Measurements from ENCODE around the gene ANKH.
A peak's percentile ranks its signal among the peaks of the same experiment; 100 is the strongest.

ANKH gene

DNA sequence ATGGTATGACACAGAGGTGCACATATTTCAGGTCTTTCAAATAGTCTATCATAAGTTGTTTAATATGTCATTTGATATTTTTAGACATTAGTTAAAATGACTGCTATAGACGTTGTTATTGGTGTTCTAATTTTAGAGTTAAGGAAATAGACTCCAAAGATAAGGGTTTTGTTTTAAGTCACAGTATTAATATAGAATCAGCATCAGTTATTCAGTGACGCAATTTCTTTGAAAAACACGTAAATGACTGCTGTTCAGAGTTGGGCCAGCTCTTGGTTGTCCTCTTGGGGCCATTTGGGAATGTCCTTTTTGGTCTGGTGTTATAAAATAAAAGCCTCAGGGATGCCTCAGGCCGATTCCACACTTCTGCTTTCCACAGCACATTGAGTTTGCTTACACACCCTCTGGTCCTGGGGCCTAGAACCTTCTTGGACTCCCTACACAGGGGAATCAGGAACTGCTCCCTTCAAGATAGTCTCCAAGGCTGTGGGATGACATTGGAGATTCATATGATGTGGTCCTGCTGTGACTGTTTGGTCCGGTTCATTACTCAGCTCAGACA lies 192.7 kb downstream of the ANKH start:
- no peak for DNase-seq

DNA sequence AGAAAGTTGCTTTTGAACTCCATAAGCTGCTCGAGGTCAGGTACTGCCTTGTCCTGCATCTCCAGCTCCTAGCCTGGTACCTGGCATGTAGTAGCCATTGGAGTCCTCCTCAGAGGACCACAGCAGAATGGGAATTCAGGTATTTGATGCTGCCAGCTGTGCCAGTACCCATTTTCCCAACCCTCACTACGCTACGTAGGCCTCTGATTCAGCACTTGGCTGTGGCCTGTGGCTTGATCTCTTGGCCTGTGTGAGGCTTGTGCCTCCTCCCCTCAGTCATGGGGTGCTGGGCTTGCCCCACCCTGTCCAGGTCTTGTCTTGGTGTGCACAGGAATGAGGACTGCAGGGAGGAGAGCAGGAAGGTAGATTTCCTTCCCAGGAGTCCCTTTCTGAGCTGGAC lies 195.3 kb downstream of the ANKH start:
- DNase-seq = peak; percentile 40

DNA sequence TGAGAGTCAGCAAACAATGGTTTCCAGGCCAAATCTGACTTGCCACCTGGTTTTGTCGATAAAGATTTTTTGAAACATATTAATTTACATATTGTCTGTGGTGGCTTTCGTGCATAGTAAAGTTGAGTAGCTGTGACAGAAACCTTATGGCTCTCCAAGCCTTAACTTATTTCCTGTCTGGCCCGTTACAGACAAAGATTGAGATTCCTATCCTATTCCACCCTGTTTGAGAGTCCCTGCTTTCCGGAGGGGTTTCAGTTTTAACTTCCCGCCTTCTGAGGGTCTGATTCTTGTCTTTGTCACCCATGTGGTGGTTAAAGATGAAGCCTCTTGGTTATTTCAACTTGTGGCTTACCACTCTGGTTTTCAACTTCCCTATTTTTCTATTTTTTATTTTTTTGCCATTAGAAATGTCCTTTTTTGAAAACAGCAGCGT lies 195.7 kb downstream of the ANKH start:
- no peak for DNase-seq

DNA sequence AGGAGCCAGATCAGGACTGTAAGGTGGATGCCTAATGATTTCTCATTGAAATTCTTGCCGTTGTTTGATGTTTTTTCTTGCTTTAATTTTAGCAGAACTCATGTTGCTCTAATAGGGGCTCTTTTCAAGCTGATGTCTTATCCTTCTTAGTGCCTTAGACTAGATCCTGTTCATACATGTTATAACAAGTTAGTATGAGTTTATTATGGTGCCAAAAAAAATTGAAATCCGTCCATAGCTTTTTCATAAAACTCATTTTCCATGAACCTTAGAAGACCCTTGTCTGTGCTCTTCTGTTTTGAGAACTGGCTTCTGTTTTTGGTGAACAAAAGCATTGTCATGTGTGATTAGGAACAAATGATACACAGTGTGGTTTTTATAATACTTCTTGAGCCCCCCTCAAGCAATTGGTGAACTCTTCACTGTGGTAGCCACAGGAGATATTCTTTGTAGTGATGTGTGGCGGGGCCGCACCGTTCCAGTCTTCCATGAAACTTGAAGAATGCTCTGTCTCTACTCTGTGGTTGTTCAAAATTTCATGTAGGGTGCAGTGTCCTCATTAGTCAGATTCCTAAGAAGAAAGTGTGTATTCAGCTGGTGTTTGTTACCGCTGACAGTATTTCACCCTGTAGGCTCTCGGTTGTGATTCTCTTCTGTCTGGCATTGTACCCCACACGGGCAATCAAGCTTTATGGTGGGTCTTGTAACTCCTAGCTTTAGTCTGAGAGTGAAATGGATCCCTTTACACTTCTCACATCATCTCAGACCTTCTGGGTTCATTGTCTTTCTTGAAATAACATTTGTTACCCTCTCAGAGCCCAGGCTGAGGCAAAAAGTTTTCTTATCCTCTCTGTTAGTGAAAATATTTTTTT lies 196.4 kb downstream of the ANKH start:
- no peak for DNase-seq

DNA sequence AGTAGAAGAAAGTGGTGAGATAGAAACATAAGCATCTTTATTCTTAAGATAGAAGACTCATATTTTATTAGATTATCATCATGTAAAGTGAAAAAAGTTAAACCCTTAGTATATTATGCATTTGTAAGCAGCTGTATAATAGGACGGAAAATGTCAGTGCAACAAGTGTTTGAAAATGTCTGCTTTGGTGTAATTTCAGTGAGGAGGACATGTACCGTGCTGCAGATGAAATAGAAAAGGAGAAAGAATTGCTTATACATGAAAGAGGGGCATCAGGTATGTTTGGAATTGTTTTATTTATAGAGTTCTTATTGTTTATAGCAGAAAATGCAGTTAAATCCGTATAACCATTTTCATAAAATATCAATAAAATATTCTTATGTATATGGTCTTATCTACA lies 198.1 kb downstream of the ANKH start:
- no peak for DNase-seq

DNA sequence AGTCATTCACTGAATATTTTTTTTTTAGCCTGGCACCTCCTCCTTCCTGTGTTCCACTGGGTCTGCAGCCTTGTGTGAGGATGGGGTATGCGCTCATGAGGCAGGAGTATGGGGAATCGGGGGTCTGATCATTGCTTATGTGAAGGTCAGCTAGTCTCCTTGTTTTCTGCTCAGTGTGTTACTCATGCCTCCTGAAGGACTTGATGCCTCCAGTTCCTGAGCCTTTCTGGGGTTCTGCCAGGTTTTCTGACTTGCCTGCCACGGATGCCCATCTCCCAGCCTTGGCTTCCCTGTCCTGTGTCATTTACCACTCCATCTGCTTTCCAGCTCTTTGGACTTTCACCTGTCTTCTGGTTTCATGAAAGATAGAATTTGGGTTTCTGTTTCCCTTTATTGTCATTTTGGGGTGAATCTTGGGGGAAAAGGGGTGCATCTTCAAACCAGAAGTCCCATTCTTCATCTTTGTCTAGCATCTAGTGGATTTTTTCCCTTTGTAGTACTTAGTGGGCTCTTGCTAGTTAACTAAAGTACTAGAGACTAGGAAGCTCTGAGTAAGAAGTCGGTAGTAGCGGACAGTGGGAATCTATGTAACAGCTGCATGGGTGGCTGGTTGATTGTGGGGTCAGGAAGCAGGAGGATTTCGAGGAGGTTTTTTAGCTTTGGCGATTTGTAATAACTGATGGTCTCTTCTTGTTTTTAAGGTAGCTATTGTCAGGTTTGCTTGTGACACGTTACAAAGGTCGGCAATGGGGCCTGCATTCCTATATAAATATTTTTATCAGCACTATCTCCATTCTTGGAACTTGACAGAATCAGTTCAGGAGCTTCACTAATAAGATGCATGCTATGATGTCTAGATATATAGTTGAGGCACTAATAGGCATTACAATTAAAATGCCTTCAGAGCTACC lies 198.8 kb downstream of the ANKH start:
- DNase-seq = no peak

DNA sequence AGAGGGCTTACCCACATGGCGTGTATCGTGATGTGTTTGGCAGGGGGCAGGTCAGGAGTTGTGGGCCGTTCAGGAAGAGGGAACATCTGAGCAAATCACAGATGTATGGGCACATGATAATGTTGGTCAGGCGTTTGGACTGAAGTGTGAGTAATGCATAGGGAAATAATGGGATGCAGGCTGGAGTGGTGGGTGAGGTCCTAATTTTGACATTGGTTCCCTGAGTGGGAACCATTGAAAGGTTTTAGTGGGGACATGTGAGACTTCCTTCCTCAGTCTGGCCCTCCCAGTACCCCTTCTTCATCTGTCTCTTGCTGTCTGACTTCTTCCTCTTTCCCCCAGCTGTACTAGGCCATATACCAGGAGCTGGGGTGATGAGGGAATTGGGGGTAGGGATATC lies 199.5 kb downstream of the ANKH start:
- no peak for DNase-seq

DNA sequence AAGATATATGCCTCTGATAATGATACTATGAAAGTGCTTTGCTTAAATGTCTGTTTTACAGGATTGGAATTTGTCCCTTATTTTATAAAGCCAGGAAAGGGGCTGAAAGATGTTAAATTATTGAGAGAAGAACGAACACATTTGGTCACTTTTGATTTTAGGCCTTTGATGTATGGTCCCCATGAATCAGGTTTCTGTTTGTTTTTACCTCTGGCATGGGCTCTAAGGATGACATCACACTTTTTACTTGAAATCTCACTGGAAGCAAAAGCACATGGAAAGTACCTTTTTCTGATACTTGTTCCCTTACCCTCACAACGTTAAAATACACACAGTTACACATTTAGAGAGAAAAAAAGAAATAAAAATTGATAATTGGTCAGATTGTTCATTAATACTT lies 200.2 kb downstream of the ANKH start:
- no peak for DNase-seq

DNA sequence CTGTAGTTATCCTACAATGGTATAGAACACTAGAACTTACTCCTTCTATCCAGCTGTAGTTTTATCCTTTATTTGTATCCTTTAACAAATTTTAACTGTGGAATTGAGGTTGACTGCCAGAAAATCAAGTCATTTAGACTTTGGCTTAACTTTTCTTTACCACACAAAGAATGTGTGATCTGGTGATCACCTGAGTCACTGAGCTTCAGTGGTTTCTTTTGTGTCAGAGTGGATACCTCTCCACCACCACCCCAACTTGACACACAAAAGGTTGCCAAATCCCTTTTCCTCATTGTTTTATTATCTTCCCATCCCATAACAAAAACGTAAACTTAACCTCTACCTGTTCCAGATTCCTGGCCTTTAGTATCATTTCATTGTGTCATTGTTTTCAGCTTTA lies 201.6 kb downstream of the ANKH start:
- DNase-seq = no peak

DNA sequence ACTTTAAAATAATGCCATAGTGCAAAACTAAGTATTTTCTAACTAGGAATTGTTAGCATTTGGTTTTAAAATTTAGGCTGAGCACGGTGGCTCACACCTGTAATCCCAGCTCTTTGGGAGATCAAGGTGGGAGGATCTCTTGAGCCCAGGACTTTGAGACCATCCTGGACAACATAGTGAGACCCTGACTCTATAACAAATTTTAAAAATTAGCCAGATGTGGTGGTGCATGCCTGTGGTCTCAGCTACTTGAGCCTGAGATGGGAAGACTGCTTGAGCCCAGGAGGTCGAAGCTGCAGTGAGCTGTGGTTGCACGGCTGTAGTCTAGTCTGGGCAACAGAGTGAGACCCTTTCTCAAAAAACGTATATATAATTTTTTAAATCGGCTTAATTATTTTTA lies 202.2 kb downstream of the ANKH start:
- DNase-seq = no peak

DNA sequence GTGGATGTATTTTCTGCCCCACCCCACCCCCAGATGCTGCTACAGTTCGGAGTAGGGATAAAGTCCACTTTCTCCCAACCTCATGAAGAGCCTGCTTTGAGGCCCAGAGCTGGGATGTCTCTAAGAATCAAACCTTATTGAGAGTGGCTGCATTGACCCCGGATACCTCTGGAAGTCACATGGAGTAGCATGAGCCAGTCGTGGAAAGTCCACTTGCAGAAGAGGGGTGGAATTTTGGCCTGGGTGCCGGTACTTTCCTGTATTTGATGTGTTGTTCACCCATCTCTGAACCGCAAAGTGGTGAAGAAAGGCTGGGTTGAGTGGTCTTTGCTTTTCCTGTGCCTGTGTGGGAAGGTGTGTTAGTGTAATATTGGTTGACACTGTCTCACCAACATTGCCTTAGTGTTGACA lies 203.4 kb downstream of the ANKH start:
- DNase-seq = peak; percentile 28

DNA sequence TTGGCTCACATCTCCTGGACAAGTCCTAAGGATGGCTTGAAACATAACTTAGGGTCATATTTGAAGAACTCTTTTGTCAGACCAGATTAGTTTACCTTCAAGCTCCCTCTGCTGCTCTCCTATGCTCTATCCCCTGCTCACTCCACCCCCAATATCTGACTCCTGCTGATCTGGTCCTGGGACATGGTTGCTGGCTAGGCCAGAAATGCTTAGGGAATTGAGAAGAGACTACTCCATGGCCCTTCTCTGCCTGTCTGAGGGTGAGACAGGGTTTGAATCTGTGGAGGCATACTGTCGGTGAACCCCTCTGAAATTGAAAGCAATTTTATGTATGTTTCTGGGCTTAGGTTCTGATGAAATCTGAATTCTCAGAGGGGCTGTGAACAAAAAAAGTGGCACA lies 203.8 kb downstream of the ANKH start:
- DNase-seq = no peak

DNA sequence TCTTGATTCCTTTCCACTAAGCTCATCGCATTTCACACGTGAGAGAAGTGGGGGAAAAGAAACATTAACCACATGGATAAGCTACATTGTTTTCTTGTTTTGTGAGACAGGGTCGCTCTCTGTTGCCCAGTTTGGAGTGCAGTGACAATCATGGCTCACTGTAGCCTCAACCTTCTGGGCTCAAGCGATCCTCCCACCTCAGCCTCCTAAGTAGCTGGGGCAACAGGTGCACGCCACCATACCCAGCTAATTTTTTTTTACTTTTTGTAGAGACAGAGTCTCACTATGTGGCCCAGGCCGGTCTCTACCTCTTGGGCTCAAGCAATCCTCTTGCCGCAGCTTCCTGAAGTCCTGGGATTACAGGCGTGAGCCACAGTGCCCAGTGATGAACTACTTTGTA lies 204.3 kb downstream of the ANKH start:
- no peak for DNase-seq

DNA sequence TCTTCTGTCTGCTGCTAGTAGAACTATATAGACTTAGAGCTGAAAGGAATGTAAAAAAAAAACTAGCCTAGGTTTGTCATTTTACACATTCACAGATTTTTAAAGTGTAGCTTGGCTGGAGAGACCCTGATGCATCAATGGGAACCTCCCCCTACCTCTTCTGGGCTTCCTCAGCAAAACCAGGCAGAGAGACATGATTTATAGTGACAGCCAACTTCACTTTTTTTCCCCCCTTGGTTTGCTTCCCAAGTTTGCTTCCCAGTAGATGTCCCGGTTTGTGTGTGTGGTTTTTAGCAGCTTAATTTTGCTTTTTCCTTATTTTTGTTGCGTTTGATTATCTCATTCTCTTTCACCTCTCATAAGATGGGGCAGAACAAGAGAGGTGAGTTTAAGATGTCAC lies 205.2 kb downstream of the ANKH start:
- DNase-seq = no peak

DNA sequence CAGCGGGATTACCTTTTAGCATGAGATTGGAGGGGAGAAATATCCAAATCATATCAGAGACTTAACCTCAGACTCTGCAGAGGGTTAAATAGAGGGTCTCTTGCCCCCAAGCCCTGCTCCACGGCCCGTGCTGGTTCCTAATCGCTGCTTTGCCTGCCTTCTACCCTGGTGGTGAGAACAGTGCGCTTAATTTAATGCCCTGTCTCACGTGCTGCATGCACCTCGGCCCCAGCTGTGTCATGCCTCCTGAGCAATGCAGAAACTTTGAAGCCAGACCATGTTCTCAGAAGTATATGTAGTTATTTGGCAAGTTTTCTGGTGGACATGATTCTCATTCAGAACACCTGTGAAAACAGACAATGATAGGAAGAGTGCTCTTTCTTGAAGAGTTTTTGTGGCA lies 205.6 kb downstream of the ANKH start:
- DNase-seq = peak; percentile 62

DNA sequence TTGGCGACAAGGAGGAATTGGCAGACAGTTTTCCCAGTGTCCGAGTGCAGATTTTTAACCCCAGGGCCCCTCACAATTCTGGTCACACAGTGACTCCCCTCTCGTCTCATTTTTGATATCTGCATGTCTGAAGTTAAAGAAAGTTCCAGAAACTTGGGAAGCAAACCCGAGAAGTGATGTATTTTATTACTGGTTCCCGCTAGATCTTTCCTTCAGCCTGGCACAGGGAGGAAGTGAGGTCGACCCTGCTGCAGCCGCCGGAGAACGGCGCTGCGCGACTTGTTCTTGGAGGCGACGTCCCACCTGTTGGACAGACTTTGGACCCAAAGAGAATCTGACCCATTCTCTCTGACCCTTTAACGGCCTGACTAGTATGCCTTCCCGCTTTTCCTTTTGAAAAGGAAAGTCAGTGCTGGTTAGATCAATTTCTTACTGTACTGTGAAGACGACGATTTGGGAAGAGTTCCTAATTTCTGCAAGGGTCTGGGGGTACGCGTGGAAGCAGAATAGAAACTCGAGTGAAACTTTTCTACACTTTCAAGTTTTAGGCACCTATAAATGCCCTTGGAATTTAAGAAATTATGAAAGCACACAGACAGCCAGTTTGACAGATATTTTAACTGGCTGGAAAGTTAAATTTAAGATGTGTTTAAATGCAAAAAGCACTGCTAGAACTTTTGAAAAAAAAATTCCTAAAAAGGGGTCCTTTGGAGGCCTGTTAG lies 206.3 kb downstream of the ANKH start:
- peak; percentile 29 for DNase-seq

DNA sequence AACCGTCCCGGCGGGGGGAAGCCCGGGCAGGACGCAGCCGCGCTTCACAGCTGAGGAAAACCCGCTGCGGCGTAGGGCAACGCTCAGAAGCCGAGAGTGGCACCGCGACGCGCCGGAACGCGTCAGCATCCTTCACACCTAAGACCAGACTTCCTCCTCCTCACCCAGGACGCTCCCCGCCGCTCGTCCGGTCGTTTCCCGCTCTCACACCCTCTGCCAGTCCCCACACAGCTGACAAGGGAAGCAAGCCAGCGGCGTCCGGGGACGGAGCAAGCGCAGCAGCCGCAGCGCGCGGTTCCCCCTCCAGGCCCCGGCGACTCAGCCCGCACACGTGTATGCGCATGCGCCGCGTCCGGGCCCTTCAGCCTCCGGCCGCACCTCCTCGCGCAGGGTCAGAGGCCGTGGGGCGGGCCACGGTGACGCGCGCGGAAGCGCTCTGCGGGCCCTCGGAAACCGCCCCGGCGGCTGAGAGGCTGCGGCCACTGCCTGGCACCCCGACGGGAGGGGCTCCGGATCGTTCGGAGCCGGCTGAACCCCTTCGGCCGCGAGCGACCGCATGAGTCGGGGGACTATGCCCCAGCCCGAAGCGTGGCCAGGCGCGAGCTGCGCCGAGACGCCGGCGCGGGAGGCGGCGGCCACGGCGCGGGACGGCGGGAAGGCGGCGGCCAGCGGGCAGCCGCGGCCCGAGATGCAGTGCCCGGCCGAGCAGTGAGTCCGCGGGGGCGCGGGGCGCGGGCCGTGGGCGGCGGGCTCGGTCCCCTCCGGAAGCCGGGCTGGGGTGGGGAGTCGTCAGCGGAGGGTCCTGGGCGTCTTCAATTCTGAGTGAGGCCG lies 207.1 kb downstream of the ANKH start, which contains the start of gene OTULIN:
Gene OTULIN, plus strand, starts transcription at position 449 of the 831 bp plus-strand sequence. Its CDS starts 108 bp downstream, at position 557.
- DNase-seq = peak; percentile 87

DNA sequence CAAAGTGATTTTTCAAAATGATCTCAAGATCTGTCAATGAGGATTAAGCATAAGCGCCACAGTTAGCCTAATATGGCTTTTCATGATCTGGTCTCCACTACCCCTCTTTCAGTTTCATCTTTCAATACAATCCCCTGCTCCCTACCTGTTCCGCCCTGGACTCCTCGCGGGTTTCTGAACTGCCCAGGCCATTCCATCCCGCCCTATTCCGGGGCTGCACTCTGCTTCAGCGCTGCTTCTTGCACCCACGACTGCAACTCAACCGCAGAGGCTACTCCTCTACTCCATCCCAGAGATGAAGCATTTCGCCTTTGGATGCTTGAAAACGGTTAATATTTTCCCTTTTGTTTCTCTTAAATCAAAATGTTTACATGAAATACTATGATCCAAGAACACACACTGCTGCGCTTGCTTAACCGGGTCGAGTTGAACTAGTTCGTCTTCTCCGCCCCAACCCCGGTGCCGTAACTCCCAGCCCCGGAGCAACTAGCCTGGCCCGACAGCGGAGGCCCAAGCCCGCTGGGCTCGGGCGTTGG lies 207.8 kb downstream of the ANKH start:
- no peak for DNase-seq

DNA sequence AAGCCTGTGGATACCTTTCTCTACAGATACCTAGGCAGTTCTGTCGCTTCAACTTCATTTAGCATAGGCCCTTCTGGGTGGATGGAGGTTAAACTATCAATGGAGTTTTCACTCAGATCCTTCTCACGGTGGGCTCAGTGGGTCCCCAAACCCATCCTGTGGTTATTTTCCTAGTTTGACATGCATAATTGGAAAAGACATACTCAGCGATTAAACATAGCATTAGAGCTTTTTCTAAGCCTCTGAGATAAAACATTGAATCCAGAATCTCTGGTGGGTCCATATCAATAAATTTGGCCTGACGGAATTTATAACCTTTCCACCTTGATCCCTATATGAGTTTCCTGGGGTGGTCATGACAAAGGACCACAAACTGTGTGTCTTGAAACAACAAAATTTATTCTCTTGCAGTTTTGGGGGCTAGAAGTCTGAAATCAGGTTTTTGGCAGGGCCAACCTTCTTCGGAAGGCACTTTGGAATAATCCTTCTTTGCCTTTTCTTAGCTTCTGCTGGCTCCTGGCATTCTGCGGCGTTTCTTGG lies 208.8 kb downstream of the ANKH start:
- no peak for DNase-seq

DNA sequence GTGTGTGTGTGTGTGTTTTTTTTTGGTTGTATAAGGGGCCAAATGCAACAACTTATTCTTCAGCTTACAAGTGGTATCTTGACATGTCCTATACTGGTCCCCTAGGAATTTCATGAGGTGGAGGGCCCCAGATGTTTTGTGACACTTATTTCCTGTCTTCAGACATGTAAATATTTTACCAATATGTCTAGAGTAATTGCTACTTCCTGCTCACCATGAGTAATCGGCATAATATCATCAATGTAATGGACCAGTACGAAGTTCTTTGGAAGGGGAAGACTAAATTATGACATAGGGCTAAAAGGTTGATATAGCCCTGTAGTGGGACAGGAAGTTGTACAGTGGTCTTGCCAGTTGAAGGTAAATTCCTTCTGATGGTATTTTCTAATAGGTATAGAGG lies 210.7 kb downstream of the ANKH start:
- no peak for DNase-seq

Measured in activated T-cell treated with anti-CD3 and anti-CD28 coated beads, Interleukin-2, amount 50 U/mL, for 1 hour (primary cell).